NCI-H82 (cell line): Measurements from ENCODE around the gene OGDH.
"Not testable (repeated sequence)": the region's sequence is repeated elsewhere in the genome, so short reads cannot be mapped to it uniquely, and the experiment has no call there.

Source experiments
- DNase-seq: peaks from one replicate; lab custom pipeline; 2025; lab: John Stamatoyannopoulos, UW

OGDH gene

DNA sequence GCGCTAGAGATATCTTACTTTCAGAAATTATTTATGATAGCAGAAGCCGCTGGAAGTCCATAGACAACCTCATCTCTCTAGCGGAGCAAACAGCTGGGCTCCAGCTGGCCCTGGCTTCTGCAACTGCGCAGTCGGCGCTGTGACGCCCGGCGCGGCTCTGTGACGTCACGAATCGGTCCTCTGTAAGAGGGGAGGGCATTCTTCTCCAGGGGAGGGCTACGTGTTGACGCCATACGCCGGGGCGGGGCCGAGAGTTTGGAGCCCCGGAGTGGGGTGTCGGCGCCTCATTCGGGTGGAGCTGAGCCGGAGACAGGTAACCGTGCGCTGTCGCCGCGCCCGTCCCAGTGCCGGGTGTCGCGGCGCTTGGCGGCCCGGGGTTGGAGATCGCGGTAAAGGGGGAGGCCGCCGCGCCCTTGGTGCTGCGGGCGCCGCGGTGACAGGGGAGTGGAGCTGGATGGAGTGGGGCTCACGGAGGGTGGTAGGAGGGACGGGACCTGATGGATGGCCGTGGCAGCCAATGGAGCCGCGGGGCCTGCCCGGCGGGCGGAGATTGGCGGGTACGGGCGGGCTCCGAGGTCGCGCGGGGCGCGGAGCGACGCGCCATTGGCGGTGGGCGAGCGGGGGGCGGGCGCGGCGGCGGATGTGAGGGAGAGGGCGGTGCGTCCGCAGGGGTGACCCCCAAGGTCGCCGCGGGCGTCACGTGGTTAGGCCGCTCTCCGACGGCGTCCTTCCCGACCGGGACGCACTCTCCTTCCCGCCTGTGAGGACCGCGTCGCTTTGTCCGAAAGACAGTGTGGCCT is at the start of gene OGDH:
OGDH (plus strand) TSS at position 287 of the 800 bp plus-strand sequence. CDS start 17,717 bp downstream, outside the sequence.
- DNase-seq = peak; percentile 99

DNA sequence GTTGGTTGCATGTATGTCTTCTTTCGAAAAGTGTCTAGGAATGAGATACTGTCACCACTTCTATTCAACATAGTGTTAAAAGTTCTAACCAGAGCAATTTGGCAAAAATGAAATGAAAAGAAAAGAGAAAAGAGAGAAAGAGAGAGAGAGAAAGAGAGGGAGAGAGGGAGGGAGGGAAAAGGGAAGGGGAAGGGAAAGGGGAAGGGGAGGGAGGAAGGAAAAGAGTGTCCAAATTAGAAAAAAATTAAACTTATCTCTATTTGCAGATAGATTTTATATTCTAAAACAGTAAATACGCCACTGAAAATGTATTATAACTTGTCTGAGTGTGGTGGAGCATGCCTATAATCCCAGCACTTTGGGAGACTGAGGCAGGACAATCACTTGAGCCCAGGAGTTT is 48.9 kb upstream of the OGDH start:
- DNase-seq = no peak

GRCh38 chr7:44559485-44559884 is 46.9 kb upstream of the OGDH start:
- DNase-seq = peak; percentile 25

- no peak for DNase-seq
Observed at GRCh38 chr7:44561481-44561880, 44.9 kb upstream of the OGDH start.

DNA sequence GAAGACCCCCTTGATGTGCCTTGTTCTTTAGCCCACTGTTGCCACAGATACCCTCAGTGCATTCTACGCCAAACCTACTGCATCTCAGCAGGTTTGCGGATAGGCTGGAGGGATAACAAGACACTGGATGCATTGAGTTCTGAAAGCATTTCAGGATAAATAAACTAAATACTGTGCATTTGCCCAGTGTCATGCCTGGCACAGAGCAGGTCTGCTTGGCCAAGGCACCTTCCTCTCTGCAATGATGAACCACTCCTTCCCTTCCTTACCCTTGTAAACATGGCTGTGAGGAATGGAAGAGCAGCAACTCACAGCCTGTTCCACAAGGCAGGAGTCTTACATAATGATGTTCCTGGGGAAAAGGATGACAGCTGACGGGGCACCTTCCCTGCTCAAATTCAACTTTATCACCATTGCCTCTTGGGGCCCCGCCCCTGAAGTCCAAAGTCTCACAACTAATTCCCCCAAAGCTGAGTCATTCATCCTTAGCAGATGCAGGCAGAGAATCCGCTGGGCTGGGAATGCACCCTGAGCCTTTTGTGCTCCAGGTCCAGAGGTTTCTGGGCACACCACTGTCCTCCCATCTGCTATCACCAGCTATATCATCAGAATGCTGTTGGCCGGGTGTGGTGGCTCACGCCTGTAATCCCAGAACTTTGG is 44.3 kb upstream of the OGDH start:
- peak; percentile 73 for DNase-seq

GRCh38 chr7:44562622-44562962 is 43.8 kb upstream of the OGDH start:
- not testable (repeated sequence) for DNase-seq

- DNase-seq = no peak
Observed at GRCh38 chr7:44563171-44563679, 43.2 kb upstream of the OGDH start.

DNA sequence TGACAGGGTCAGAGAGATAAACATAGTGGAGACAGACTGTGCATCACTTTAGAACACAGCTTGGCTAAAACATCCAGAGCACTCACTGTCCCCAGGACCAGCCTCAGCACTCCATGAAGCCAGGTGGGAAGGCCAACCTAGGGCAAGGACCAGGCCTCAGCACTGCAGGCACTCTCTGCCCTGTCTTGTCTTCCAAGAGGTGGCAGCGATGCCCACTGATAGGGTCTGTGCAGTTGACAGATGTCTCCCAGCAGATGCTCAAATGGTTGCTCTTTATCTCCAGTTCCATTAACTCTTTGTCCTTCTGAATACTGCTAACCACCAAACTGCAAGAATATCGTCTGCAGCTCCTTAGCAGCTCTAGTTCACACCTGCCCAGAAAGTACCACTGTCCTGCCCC is 41.8 kb upstream of the OGDH start:
- no peak for DNase-seq

- DNase-seq = peak; percentile 75
Observed at GRCh38 chr7:44565097-44565794, 41.2 kb upstream of the OGDH start.

DNA sequence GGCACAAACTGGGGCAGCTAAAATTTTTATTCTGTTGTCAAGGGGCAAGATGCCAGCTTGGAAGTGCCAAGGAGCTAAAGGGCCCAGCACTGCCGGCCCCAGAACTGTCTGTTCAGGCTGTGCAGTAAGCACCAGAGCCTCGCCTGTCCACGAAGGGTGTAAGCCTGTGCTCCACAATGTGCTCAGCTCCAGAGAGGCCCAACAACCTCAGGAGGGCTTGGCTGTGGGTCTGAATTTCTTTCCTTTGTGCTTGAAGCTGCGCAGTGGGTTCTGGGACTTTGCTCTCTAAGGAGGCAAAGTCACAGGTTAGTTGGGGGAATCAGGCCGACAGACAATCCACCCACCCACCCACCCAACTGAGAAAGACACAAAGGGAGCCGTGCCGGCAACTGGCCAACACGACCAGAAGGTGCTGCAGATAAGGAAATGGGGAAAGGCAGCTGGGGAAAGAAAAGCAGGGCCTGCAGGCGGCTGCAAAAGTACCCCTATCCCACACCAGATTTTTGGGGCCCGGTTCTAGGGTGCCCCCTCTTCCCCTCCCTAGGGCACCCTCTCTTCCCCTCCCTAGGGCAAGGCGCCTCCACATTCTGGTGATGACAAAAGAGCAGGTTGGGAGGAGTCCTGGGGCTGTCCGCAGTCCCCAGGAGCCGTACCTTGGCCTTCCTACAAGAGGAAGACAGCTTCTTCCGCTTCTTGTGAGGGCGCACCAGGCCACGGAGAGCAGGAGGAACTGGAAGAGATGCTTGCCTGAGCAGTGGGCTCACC is 40.5 kb upstream of the OGDH start:
- peak; percentile 54 for DNase-seq

GRCh38 chr7:44566680-44567079 is 39.7 kb upstream of the OGDH start:
- DNase-seq = no peak

DNA sequence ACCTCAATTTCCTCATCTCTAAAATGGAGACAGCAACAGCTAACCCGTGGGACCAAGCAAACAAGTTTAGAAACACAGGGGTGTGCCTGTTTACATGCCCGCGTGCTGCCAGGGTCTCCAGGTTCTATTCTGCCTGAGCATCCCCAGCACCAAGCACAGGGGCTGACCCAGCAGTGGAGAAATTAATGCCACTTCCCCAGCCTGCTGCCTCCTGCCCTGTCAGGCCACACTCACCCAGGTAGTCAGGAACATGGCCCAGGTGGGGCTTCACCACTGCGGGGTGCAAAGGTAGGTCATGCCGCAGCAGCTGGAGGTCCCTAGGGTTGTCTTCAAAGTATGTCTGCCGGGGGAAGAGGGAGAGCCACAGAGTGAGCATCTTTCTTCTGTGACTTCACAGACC is 38.5 kb upstream of the OGDH start:
- no peak for DNase-seq

- DNase-seq = no peak
Observed at GRCh38 chr7:44568771-44569560, 37.5 kb upstream of the OGDH start.

GRCh38 chr7:44569959-44570358 is 36.5 kb upstream of the OGDH start:
- DNase-seq = no peak

DNA sequence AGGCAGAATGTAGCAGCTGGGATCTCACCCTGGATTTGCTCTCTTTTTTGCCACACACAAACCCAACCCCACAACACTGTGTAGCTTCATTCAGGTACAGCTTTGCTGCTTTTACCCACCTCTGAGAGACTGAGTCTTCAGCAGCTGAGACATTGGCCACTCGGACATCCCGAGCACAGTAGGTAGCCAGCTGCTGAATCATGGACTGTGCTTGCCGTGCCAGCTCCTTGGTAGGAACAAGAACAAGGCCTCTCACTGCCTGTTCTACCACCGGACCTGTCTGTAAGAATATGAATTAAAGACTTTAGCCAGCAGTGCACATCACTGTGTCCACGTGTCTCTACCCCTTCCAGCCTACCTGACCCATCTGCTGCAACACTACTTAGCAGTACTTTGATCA is 33.7 kb upstream of the OGDH start:
- no peak for DNase-seq

DNA sequence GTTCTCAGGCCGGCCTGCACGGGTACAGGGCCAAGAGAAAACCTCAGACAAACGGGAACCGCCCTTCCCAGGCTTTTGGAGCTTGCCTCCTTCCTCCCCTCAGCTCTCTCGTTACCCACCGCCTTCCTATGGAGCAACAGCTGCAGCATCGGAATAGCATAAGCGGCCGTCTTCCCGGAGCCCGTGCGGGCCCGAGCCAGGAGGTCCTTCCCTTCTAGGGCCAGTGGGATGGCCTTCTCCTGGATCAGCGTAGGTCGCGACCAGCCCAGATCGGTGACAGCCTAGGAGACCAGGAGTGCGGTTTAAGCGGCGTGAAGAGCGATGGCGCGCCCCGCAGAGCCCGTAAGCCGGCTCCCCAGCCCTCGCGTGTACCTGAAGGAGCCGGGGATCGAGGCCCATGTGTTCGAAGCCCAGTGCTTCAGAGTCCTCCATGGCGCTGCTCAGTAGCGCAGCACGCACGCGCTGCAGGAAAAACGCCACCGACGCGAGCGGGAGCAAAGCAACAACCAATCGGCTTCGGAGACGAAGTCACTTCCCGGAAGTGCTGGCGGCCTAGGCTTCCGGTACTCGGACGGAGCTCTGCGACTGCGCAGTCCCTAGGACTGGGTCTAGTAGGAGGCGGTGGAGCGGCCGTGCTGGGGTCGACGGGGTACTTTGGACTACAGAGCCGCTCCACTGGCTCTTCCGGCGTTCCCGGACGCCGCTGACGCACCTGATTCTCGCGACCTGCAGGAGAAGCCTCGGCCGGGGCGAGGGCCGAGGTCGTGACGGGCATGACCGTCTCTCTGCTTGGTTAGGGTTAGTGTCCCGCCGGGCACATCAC is 32.8 kb upstream of the OGDH start, which contains the start of gene DDX56:
DDX56 (minus strand) TSS at position 445 of the 823 bp plus-strand sequence; CDS start at position 432, 13 bp downstream.
- DNase-seq = peak; percentile 97

DNA sequence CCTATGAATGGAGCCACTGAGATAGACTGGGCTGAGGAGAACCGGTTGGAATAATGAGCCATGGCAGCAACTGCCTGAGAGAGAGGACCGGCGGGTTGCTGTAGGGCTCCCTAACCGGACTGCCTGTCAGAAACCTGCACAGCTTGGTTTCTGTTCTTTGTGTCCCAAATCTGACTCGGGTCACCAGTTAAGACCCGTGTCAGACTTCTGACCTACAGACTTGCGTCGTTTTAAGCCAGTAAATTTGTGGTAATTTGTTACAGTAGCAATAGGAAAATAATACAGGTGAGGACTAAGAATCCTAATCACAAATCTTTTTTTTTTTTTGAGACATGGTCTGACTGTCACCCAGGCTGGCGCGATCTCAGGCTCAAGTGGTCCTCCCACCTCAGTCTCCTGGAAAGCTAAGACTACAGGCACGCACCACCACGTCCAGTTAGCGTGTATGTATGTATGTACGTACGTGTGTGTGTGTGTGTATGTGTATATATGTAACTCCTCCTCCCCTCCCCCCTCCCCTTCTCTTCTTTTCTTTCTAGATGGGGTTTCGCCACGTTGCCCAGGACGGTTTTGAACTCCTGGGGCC is 32.0 kb upstream of the OGDH start:
- peak; percentile 26 for DNase-seq

GRCh38 chr7:44575054-44575453 is 31.4 kb upstream of the OGDH start:
- DNase-seq = no peak

DNA sequence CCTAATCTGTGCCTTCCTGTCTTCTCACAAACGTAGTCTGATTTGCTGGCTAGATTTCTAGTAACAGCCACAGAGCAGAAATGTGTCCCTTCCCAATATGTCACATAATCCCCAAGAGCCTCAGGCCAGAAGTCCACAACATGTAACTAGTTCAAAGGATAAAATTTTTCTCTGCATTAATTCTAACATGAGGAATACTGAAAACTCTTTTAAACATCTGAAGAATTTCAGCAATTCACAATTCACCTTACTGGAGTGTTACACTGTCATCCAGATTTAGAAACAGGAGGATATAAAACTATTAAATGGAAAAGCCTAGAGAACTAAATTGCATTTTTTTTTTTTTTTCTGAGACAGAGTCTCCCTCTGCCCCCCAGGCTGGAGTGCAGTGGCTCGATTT is 30.2 kb upstream of the OGDH start:
- DNase-seq = no peak
